Measurements from ENCODE around the gene LGR6. TPM values are rescaled to one million over a fixed set of nuclear protein-coding genes. Genes with fewer than 3 reads are reported as not detected.

LGR6 gene
- total and polyA plus RNA-seq, 2 of the 8 experiments (the other 6 are each of a cell fraction or from before 2014, with no cell fraction given), result 0.50 to 1.0 TPM

DNA sequence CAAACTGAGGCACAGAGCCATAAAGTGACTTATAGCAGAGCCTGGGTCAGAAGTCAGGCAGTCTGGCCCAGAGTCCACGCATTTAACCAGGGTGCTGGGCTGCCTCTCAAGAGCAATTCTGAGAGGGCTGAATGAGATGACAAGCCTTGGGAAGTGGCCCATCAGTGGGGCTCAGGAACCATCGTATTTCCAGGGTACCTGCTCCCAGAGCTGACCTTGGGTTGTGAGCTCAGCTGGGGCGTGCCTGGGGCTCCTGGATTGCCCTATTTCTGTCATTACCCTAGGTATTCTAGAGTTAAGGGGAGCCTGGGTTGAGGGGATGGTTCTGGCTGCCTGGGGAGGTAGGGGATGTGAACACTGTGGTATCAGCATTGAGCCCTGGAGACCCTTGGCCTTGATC is 49.4 kb downstream of the LGR6 start:
- no peaks in the 10 kb centered on the region for H3K79me2 ChIP-seq (ENCODE audit: control insufficient read depth in 1 of 2, insufficient read depth in 2 of 2, low read length in 2 of 2)
- ChIA-PET POLR2A (ENCODE audit: partially characterized antibody) (no interaction called here), CTCF (ENCODE audit: partially characterized antibody) (interaction anchor here (2.1 to 17.3 kb wide), 4 partner anchors 27 to 54 kb away, joined by 6 to 249 read pairs (median 11); no protein-coding TSS in a partner anchor)
- no peak overlapping the region for H3K4ac ChIP-seq (replicated peaks; ENCODE audit: insufficient read length, low read depth, low read length)
- H2BK5ac ChIP-seq (ENCODE audit: low read depth, low read length), result no peak overlapping the region
- no peak overlapping the region for H2BK12ac ChIP-seq (ENCODE audit: low read depth, low read length)
- H3K9me3 ChIP-seq (ENCODE audit: insufficient read depth in 2 of 2, low read depth in 1 of 2, low read length in 1 of 2), result no peaks in the 10 kb centered on the region
- WGBS, 2 experiments (ENCODE audit: extremely low coverage in 1 of 2, insufficient coverage in 1 of 2, insufficient read length in 1 of 2, insufficient replicate concordance in 2 of 2, low coverage in 1 of 2, low lambda C conversion rate in 2 of 2, missing lambda C conversion rate in 1 of 2), result 75% methylated on average over 2 of the region's 3 CpGs; no CpG with 5 or more reads in 1 of the 2 experiments
- H3K36me3 ChIP-seq (ENCODE audit: control insufficient read depth in 2 of 4, insufficient read depth in 4 of 4, low read length in 3 of 4), result no peaks in the 10 kb centered on the region
- no peak overlapping the region for H2BK120ac ChIP-seq (replicated peaks; ENCODE audit: low read depth, low read length)
- no peak overlapping the region for H3K4me3 ChIP-seq (ENCODE audit: extremely low read depth in 1 of 4, insufficient read depth in 2 of 4, low read depth in 3 of 4, low read length in 4 of 4)
- H3K9ac ChIP-seq (replicated peaks in 1 of 4; ENCODE audit: extremely low read depth in 1 of 4, low read depth in 3 of 4, low read length in 3 of 4), result no peak overlapping the region
- H3K27ac ChIP-seq (ENCODE audit: low read depth, low read length), result no peak overlapping the region
- H3K14ac ChIP-seq (ENCODE audit: insufficient read length), result no peak overlapping the region
- H4K5ac ChIP-seq (ENCODE audit: insufficient read length, low read depth, low read length), result no peak overlapping the region
- H4K8ac ChIP-seq (ENCODE audit: extremely low read depth, insufficient read depth, low read length), result no peak overlapping the region
- H3K23ac ChIP-seq (ENCODE audit: insufficient read length), result no peak overlapping the region
- H3K56ac ChIP-seq (replicated peaks; ENCODE audit: insufficient read length, low read depth, low read length), result no peak overlapping the region
- no peak overlapping the region for H4K91ac ChIP-seq (replicated peaks; ENCODE audit: insufficient read length, low read length)
- H4K20me1 ChIP-seq (replicated peaks in 1 of 2; ENCODE audit: control insufficient read depth in 1 of 2, insufficient read depth in 2 of 2, low read length in 2 of 2), result no peaks in the 10 kb centered on the region
- FAIRE-seq (no peak), DNase-seq (ENCODE audit: low read depth in 1 of 2, low spot score in 2 of 2) (no peak)
- no peak overlapping the region for H2BK15ac ChIP-seq (ENCODE audit: low read length)
- peaks cover 2% of the 10 kb centered on the region; the same call in 1 of the 2 replicates for H3K23me2 ChIP-seq (ENCODE audit: low read depth, low read length)
- H2AK5ac ChIP-seq (ENCODE audit: low read depth, low read length), result no peak overlapping the region
- H3K4me2 ChIP-seq (ENCODE audit: insufficient read depth in 1 of 2, low read depth in 2 of 2, low read length in 2 of 2), result no peak overlapping the region
- no peaks in the 10 kb centered on the region for H3K79me1 ChIP-seq (ENCODE audit: low read depth, low read length)
- no peak overlapping the region for H2BK20ac ChIP-seq (ENCODE audit: low read length)
- no peak overlapping the region for H2AFZ ChIP-seq (ENCODE audit: low read length)
- H3K27me3 ChIP-seq (replicated peaks in 1 of 4; ENCODE audit: control insufficient read depth in 3 of 4, extremely low read depth in 1 of 4, insufficient read depth in 3 of 4, low read length in 3 of 4), result no peaks in the 10 kb centered on the region
- H3K4me1 ChIP-seq (replicated peaks in 1 of 4; ENCODE audit: control insufficient read depth in 3 of 4, insufficient read depth in 4 of 4, low read length in 3 of 4), result peaks cover 3 to 5% (median 4%) of the 10 kb centered on the region in 4 experiments
- H3K18ac ChIP-seq (ENCODE audit: extremely low read depth, low read length), result no peak overlapping the region
- no peak for TF ChIP-seq CHD1 (IDR thresholded peaks at IDR 0.05; ENCODE audit: low read depth, low read length)
- TF ChIP-seq TEAD4 (IDR thresholded peaks at IDR 0.05; ENCODE audit: low read depth, low read length), result no peak
- TF ChIP-seq BRCA1 (IDR thresholded peaks at IDR 0.05; ENCODE audit: low read depth, low read length), result no peak
- no peak for TF ChIP-seq EP300 (IDR thresholded peaks at IDR 0.05; ENCODE audit: borderline replicate concordance in 1 of 2, low read depth in 2 of 2, low read length in 2 of 2)
- TF ChIP-seq, protein P1, sequence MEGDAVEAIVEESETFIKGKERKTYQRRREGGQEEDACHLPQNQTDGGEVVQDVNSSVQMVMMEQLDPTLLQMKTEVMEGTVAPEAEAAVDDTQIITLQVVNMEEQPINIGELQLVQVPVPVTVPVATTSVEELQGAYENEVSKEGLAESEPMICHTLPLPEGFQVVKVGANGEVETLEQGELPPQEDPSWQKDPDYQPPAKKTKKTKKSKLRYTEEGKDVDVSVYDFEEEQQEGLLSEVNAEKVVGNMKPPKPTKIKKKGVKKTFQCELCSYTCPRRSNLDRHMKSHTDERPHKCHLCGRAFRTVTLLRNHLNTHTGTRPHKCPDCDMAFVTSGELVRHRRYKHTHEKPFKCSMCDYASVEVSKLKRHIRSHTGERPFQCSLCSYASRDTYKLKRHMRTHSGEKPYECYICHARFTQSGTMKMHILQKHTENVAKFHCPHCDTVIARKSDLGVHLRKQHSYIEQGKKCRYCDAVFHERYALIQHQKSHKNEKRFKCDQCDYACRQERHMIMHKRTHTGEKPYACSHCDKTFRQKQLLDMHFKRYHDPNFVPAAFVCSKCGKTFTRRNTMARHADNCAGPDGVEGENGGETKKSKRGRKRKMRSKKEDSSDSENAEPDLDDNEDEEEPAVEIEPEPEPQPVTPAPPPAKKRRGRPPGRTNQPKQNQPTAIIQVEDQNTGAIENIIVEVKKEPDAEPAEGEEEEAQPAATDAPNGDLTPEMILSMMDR (IDR thresholded peaks at IDR 0.05; ENCODE audit: control extremely low read depth in 1 of 3, insufficient read depth in 1 of 3, low read depth in 1 of 3, low read length in 3 of 3), result no peak
- TF ChIP-seq SUZ12 (IDR thresholded peaks at IDR 0.05; ENCODE audit: low read length), result no peak
- no peak for TF ChIP-seq HDAC6 (IDR thresholded peaks at IDR 0.05; ENCODE audit: low read depth, low read length)
- no peak for TF ChIP-seq CTBP2 (IDR thresholded peaks at IDR 0.05; ENCODE audit: borderline replicate concordance, insufficient read depth, insufficient read length, low read length)
- TF ChIP-seq NRF1 (IDR thresholded peaks at IDR 0.05; ENCODE audit: low read depth, low read length), result no peak
- no peak for TF ChIP-seq ASH2L (IDR thresholded peaks at IDR 0.05; ENCODE audit: low read length)
- TF ChIP-seq, protein P2, sequence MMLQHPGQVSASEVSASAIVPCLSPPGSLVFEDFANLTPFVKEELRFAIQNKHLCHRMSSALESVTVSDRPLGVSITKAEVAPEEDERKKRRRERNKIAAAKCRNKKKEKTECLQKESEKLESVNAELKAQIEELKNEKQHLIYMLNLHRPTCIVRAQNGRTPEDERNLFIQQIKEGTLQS (IDR thresholded peaks at IDR 0.05; ENCODE audit: insufficient read depth, low read depth, low read length), result no peak
